ENCODE results near the gene IFT43.

- TF ChIP-seq L3MBTL2 (conservative IDR thresholded peaks at IDR 0.05) (no peak), FOXM1 (IDR thresholded peaks at IDR 0.05; ENCODE audit: borderline replicate concordance) (no peak), SP1 (IDR thresholded peaks at IDR 0.05) (no peak), ARNT (IDR thresholded peaks at IDR 0.05) (no peak), NFRKB (IDR thresholded peaks at IDR 0.05) (no peak), ZNF384 (IDR thresholded peaks at IDR 0.05) (no peak), FOXK2 (IDR thresholded peaks at IDR 0.05) (no peak), FOXA1 (IDR thresholded peaks at IDR 0.05) (no peak), PKNOX1 (IDR thresholded peaks at IDR 0.05) (no peak), TARDBP (IDR thresholded peaks at IDR 0.05) (no peak)
Measured at GRCh38 chr14:75944607-75945241, 40.8 kb upstream of the IFT43 start.

Data from HEK293T (cell line).